BLaER1 (cell line): ENCODE measurements around the gene SLC22A1.
A peak's percentile ranks its signal among the peaks of the same experiment; 100 is the strongest.

Experiments used
- H3K27ac ChIP-seq: shearing (Covaris generic); formaldehyde crosslinking; 2 replicates; pipeline ENCODE4 v1.8.1; 2022
- H3K27me3 ChIP-seq: shearing (Covaris generic); formaldehyde crosslinking; 2 replicates; pipeline ENCODE4 v1.8.1; 2022
- H3K36me3 ChIP-seq: shearing (Covaris generic); formaldehyde crosslinking; 2 replicates; pipeline ENCODE4 v1.8.1; 2022
- H3K4me1 ChIP-seq: shearing (Covaris generic); formaldehyde crosslinking; 2 replicates; pipeline ENCODE4 v1.8.1; 2022
- H3K4me2 ChIP-seq: shearing (Covaris generic); formaldehyde crosslinking; 2 replicates; pipeline ENCODE4 v1.8.1; 2022
- H3K4me3 ChIP-seq: shearing (Covaris generic); formaldehyde crosslinking; 2 replicates; pipeline ENCODE4 v1.8.1; 2022
- H3K9ac ChIP-seq: shearing (Covaris generic); formaldehyde crosslinking; 2 replicates; pipeline ENCODE4 v1.8.1; 2022
- H3K9me3 ChIP-seq: shearing (Covaris generic); formaldehyde crosslinking; 2 replicates; pipeline ENCODE4 v1.8.1; 2022
- H4K20me1 ChIP-seq: shearing (Covaris generic); formaldehyde crosslinking; 2 replicates; pipeline ENCODE4 v1.8.1; 2022
- Cebpa-rat ChIP-seq: shearing (Covaris generic); IDR thresholded peaks from 2 replicates; pipeline ENCODE4 v1.8.1; 2022

SLC22A1 gene

GRCh38 chr6:160167604-160168399 lies 46.2 kb downstream of the SLC22A1 start:
- H3K9me3 ChIP-seq = peaks cover 6% of the 10 kb centered on the region
- no peaks in the 10 kb centered on the region for H3K27me3 ChIP-seq
- no peak overlapping the region for H3K4me3 ChIP-seq
- no peak overlapping the region for H3K27ac ChIP-seq
- H3K4me2 ChIP-seq = no peak overlapping the region
- H4K20me1 ChIP-seq = no peaks in the 10 kb centered on the region
- H3K9ac ChIP-seq = no peak overlapping the region
- no peaks in the 10 kb centered on the region for H3K36me3 ChIP-seq
- H3K4me1 ChIP-seq = peaks cover 8% of the 10 kb centered on the region
- no peak for TF ChIP-seq Cebpa-rat

GRCh38 chr6:160170018-160170680 lies 48.5 kb downstream of the SLC22A1 start:
- H4K20me1 ChIP-seq = no peaks in the 10 kb centered on the region
- H3K27ac ChIP-seq = no peak overlapping the region
- H3K4me1 ChIP-seq = peaks cover 8% of the 10 kb centered on the region
- H3K9me3 ChIP-seq = peaks cover 6% of the 10 kb centered on the region
- H3K36me3 ChIP-seq = no peaks in the 10 kb centered on the region
- peak overlapping the region; percentile 27 for H3K4me2 ChIP-seq
- H3K27me3 ChIP-seq = no peaks in the 10 kb centered on the region
- no peak overlapping the region for H3K4me3 ChIP-seq
- no peak overlapping the region for H3K9ac ChIP-seq
- no peak for TF ChIP-seq Cebpa-rat

- Histone ChIP-seq H3K9ac (no peak overlapping the region), H3K27me3 (no peaks in the 10 kb centered on the region), H3K4me3 (no peak overlapping the region), H4K20me1 (no peaks in the 10 kb centered on the region), H3K36me3 (no peaks in the 10 kb centered on the region), H3K9me3 (no peaks in the 10 kb centered on the region), H3K4me2 (no peak overlapping the region), H3K27ac (no peak overlapping the region), H3K4me1 (peaks cover 8% of the 10 kb centered on the region)
- no peak for TF ChIP-seq Cebpa-rat
Measured at GRCh38 chr6:160172704-160173103, 51.1 kb downstream of the SLC22A1 start.

GRCh38 chr6:160173806-160174527 lies 52.4 kb downstream of the SLC22A1 start:
- H3K4me3 ChIP-seq = no peak overlapping the region
- H3K36me3 ChIP-seq = no peaks in the 10 kb centered on the region
- no peak overlapping the region for H3K4me2 ChIP-seq
- H3K4me1 ChIP-seq = peaks cover 8% of the 10 kb centered on the region
- no peaks in the 10 kb centered on the region for H3K9me3 ChIP-seq
- H3K27ac ChIP-seq = no peak overlapping the region
- no peak for TF ChIP-seq Cebpa-rat
- no peaks in the 10 kb centered on the region for H4K20me1 ChIP-seq
- H3K27me3 ChIP-seq = no peaks in the 10 kb centered on the region
- no peak overlapping the region for H3K9ac ChIP-seq

- H3K9ac ChIP-seq = no peak overlapping the region
- TF ChIP-seq Cebpa-rat = no peak
- no peak overlapping the region for H3K27ac ChIP-seq
- no peaks in the 10 kb centered on the region for H3K27me3 ChIP-seq
- H3K4me2 ChIP-seq = no peak overlapping the region
- H4K20me1 ChIP-seq = no peaks in the 10 kb centered on the region
- no peaks in the 10 kb centered on the region for H3K9me3 ChIP-seq
- H3K4me1 ChIP-seq = peaks cover 7% of the 10 kb centered on the region
- H3K4me3 ChIP-seq = no peak overlapping the region
- no peaks in the 10 kb centered on the region for H3K36me3 ChIP-seq
Measured at GRCh38 chr6:160174681-160175080, 53.1 kb downstream of the SLC22A1 start.

GRCh38 chr6:160177220-160177619 lies 55.6 kb downstream of the SLC22A1 start:
- Histone ChIP-seq H3K4me2 (no peak overlapping the region), H4K20me1 (no peaks in the 10 kb centered on the region)

GRCh38 chr6:160178271-160178670 lies 56.7 kb downstream of the SLC22A1 start:
- Histone ChIP-seq H3K4me2 (no peak overlapping the region), H3K4me1 (no peaks in the 10 kb centered on the region), H4K20me1 (no peaks in the 10 kb centered on the region), H3K4me3 (no peak overlapping the region), H3K27ac (no peak overlapping the region), H3K36me3 (no peaks in the 10 kb centered on the region), H3K9ac (no peak overlapping the region), H3K9me3 (no peaks in the 10 kb centered on the region), H3K27me3 (no peaks in the 10 kb centered on the region)
- TF ChIP-seq Cebpa-rat = no peak

More at GRCh38 chr6:160177220-160177619, 55.6 kb downstream of the SLC22A1 start:
- H3K9me3 ChIP-seq = no peaks in the 10 kb centered on the region
- H3K4me3 ChIP-seq = no peak overlapping the region
- no peak for TF ChIP-seq Cebpa-rat
- no peaks in the 10 kb centered on the region for H3K4me1 ChIP-seq
- no peaks in the 10 kb centered on the region for H3K27me3 ChIP-seq
- H3K9ac ChIP-seq = no peak overlapping the region
- no peak overlapping the region for H3K27ac ChIP-seq
- H3K36me3 ChIP-seq = no peaks in the 10 kb centered on the region

- Histone ChIP-seq H3K27me3 (no peaks in the 10 kb centered on the region), H3K4me3 (no peak overlapping the region), H4K20me1 (no peaks in the 10 kb centered on the region), H3K9ac (no peak overlapping the region), H3K4me2 (no peak overlapping the region), H3K9me3 (no peaks in the 10 kb centered on the region), H3K27ac (no peak overlapping the region), H3K36me3 (no peaks in the 10 kb centered on the region), H3K4me1 (no peaks in the 10 kb centered on the region)
- TF ChIP-seq Cebpa-rat = no peak
Measured at GRCh38 chr6:160180706-160181105, 59.1 kb downstream of the SLC22A1 start.

GRCh38 chr6:160188773-160189172 lies 67.2 kb downstream of the SLC22A1 start:
- Histone ChIP-seq H3K27ac (no peak overlapping the region), H3K4me2 (no peak overlapping the region), H4K20me1 (no peaks in the 10 kb centered on the region), H3K9me3 (peaks cover 30% of the 10 kb centered on the region), H3K27me3 (no peaks in the 10 kb centered on the region), H3K9ac (no peak overlapping the region), H3K4me1 (no peaks in the 10 kb centered on the region), H3K36me3 (no peaks in the 10 kb centered on the region), H3K4me3 (no peak overlapping the region)
- no peak for TF ChIP-seq Cebpa-rat

- Histone ChIP-seq H3K4me2 (no peak overlapping the region), H3K4me3 (no peak overlapping the region), H3K27ac (no peak overlapping the region), H3K27me3 (no peaks in the 10 kb centered on the region), H3K4me1 (no peaks in the 10 kb centered on the region), H3K36me3 (no peaks in the 10 kb centered on the region), H3K9me3 (peaks cover 41% of the 10 kb centered on the region), H4K20me1 (no peaks in the 10 kb centered on the region), H3K9ac (no peak overlapping the region)
- TF ChIP-seq Cebpa-rat = no peak
Measured at GRCh38 chr6:160190081-160190480, 68.5 kb downstream of the SLC22A1 start.
